ENCODE results near the gene SSUH2.
A peak's percentile ranks its signal among the peaks of the same experiment; 100 is the strongest.

SSUH2 gene

DNA sequence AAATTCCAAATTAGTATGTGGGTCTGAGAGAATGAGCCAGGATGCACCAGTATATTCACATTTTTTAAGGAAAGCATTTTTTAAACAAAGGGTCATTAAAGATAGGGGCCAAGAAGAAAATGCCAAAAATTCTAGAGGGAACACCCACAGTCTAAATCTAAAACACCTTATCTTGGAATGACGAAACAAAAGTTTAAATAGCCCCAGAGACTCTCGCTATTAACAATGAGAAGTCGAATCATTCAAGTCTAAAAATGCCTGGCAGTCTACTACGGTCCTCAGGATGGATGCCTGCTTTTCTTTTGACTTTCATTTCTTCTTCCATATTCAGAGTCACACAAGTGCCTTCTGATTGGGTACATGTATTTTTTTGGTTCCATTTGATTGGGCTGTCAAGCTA is 66.3 kb downstream of the SSUH2 start:
- no peak for DNase-seq

DNA sequence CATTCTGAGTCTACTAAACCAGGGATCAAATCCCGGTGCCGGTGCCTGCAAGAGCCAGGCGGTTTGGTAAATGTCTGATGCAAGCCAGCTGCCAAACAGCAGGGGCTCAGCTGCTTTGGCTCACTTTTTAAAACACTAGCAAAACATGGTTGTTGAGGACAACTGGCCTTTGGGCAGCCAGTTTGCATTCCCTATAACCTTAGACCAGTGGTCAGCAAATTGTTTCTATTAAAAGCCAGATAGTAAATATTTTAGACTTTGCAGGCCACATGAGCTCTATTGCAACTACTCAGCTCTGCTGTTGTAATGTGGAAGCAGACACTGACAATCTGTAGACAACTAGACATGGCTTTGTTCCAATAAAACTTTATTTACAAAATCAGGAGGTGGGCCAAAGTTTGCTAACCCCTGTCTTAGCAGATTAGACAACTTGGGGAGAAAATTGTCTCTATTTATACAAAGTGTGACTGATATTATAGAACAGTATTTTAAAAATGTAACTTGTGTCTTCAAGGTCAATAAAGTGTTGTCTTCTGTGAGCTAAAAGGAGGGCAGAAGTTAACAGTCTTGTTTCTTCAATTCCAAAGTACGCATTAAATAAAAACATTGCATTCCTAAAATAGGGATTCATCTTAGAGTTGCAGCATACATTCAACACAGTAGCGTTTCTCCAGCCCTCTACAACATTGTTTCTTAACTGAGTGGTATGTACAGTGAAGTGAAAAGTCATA is 67.6 kb downstream of the SSUH2 start:
- peak; percentile 70 for DNase-seq

DNA sequence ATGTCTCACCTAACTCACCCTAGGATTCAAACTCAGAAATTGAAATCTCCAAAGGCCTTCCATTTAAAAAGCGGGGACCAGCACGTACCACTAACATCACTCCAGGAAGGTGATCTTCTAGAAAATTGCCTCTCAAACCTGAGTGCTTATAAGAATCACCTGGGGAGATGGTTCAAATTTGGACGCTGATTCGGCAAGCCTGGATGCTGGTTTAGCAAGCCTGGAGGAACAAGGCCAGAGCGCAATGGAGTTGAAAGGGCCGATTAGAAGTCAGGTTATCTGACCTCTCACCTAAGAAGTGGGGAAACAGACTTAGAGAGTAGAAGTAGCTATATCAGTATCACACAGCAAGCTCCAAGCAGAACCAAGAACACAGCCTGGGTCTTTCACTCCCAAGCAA is 68.2 kb downstream of the SSUH2 start:
- no peak for DNase-seq

DNA sequence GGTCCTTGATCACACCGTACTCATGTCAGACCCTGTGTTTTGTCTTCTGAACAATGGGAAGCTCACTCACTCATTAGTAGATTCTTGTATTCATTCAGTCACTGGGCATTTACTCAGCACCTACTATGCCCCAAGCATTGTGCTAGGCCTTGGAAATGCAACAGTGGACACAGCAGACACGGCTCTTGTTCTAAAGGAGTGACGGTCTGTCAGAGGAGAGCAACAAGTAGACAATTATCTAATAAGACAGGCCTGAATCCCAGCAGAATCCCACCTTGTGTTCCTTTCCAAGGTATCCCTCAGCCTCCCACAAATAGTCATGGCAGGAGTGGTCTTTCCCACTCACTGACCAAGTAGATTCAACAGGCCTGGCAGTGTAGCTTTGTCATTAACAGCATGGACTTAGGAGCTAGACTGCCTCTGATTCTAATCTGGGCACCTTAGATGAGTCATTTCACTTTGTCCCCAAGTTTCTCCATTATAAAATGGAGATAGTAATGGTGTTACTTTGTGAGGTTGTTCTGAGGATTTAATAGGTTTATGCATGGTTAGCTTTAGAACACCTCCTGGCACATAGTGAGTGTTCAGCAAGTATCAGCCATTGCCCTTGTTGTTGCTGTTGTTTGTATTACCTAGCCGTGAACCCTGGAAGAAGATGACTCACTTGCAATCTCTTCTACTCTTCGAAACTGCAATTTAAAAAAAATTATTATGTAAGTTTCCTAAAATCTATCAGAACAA is 69.1 kb downstream of the SSUH2 start:
- DNase-seq = peak; percentile 36

DNA sequence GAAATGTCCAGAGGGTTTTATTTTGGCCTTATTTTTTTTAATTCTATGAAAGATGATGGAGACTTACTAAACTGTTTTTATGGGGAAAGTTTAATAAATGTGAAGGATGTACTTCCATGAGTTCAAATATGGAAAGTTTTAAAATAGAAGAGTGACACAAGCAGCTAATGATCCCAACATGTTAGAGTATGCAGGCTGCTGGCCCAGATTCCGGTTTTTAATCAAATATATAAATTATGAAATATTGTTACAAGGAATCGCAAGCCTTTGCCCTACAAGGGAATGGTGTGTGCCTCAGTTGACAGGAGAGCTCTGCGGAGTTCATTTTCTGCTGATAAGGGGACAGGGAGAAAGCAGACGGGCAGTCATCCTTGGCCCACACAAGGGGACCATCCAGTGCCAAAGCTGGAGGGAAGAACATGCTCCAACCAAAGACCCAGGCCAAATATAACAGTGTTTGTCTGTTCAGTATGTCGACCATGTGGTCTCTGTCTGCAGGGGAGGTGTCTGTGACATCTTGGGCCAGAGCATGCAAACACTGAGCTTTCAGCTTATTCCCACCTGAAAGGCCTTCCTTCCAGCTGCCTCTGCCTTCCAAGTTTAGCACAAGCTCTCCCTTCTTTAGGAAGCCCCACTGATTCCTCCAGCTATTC is 69.8 kb downstream of the SSUH2 start:
- DNase-seq = no peak

DNA sequence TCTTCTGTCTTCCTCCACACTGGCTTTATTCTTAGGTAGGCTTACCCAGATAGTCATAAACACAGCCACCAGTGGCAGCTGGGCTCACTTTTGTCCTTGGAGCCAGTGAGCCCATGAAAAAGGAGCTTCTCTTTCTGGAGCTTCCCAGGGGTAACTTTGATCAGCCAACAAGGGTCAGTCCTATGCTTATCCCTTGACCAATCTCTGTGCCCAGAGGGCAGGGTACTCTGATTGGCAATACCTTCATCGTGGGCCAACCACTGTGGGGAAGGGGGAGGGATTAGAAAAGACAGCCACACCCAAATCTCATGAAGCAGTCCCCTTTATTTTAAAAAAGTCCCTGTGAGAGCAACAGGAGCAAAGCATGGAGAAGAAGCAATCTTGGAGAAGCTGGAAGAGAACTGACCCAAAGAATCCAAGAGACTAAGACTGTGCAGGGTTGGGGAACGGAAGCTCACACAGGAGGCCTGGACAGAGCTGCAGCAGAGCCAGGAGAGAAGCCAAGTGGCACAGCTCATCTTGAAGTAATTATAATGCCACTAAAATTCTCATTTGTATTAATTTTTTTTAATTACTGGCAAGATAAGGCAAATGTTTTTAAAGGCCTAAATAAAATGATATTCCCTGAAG is 70.4 kb downstream of the SSUH2 start:
- DNase-seq = no peak

DNA sequence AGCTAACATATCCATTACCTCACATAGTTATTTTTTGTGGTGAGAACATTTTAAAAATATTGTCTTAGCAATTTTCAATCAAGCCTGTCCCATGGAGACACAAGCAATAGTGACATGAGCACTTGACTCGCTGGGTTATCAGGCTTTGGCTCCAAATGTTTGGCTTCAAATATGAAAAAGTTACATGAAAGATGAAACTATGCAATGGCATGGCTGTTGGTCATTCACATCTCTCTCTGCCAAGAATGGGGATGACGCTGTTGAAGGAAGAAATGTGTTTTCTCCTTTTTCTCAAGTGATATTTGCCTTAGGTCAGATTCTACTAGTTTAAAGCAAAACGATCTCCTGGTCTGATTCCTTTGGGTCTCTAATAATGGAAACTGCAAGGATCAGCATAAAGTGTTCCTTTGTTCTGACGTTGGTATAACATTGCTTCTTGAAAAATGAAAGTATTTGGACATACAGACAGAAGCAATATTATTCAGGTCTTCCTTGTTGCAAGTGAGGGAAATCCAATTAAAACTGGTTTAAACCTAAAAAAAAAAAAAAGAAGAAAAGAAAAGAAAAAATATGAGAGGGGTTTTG is 71.2 kb downstream of the SSUH2 start:
- DNase-seq = no peak

DNA sequence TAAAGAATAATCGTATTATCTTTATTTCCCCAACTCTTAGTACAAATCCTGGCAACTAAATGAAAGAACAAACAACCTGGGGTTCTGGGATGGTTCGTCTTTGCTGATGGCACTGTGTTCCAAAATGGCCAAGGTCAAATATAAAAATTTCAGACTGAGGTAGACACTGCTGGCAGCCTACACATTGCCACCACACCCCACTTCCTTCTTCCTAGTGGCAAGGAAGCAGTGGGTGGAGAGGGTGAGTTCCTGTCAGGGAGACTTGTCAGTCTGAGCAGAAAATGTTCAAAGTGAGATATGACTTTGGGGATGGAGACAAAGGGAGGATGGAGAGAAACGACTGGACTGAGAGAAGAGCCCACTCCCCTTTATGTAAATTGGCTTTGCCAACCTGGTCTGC is 73.3 kb downstream of the SSUH2 start:
- no peak for DNase-seq
